GM23338 (cell line): ENCODE data around the gene TCF7. TPM values are rescaled to one million over a fixed set of nuclear protein-coding genes. Genes with fewer than 3 reads are reported as not detected.

Experiments
- ATAC-seq: fragments of 200-7000 bp; cut with Tn5 transposase; 3 replicates; pipeline ENCODE4 v1.9.1; 2020
- DNase-seq: peaks from one replicate; pipeline ENCODE4 v3.0.0-alpha.2; 2015; ENCODE audit warnings: low spot score
- H2AFZ ChIP-seq: fragments of 200-600 bp; sonication (generic); 2 replicates; pipeline ENCODE4 v1.8.0; 2016; ENCODE audit warnings: antibody characterized with exemption, mild to moderate bottlenecking, moderate library complexity
- H3F3A ChIP-seq: fragments of 200-600 bp; sonication (generic); replicated peaks from 2 replicates; pipeline ENCODE4 v1.8.0; 2017; ENCODE audit warnings: antibody characterized with exemption, mixed run types, low read depth
- H3K27ac ChIP-seq: fragments of 200-600 bp; sonication (generic); 2 replicates; pipeline ENCODE4 v1.6.1; 2016; ENCODE audit warnings: low read depth
- H3K27me3 ChIP-seq: fragments of 200-600 bp; sonication (generic); 2 replicates; pipeline ENCODE4 v1.8.0; 2016; ENCODE audit warnings: mild to moderate bottlenecking, mixed run types, moderate library complexity; ENCODE audit not compliant: insufficient read depth
- H3K36me3 ChIP-seq: fragments of 200-600 bp; sonication (generic); 2 replicates; pipeline ENCODE4 v1.8.0; 2016; ENCODE audit warnings: mild to moderate bottlenecking; ENCODE audit not compliant: insufficient read depth
- H3K4me1 ChIP-seq: fragments of 200-600 bp; sonication (generic); 2 replicates; pipeline ENCODE4 v1.8.0; 2016; ENCODE audit warnings: mild to moderate bottlenecking, moderate library complexity; ENCODE audit not compliant: insufficient read depth
- H3K4me2 ChIP-seq: fragments of 200-600 bp; sonication (generic); 2 replicates; pipeline ENCODE4 v1.7.1; 2017; ENCODE audit warnings: mixed run types
- H3K4me3 ChIP-seq: fragments of 200-600 bp; sonication (generic); 2 replicates; pipeline ENCODE4 v1.6.1; 2016; ENCODE audit warnings: mixed run types
- H3K79me2 ChIP-seq: fragments of 200-600 bp; sonication (generic); replicated peaks from 2 replicates; pipeline ENCODE4 v1.8.0; 2017; ENCODE audit warnings: mild to moderate bottlenecking; ENCODE audit not compliant: insufficient read depth
- H3K9me2 ChIP-seq: fragments of 200-600 bp; sonication (generic); 2 replicates; pipeline ENCODE4 v1.8.0; 2017; ENCODE audit not compliant: insufficient read depth
- H4K20me1 ChIP-seq: fragments of 200-600 bp; sonication (generic); replicated peaks from 2 replicates; pipeline ENCODE4 v1.8.0; 2017; ENCODE audit warnings: mild to moderate bottlenecking; ENCODE audit not compliant: insufficient read depth
- H3K27ac Mint-ChIP-seq: 2 replicates; pipeline ENCODE4 v1.8.0; 2020; ENCODE audit warnings: inconsistent platforms, mild to moderate bottlenecking, moderate library complexity, mixed read lengths
- H3K27me3 Mint-ChIP-seq: 3 replicates; pipeline ENCODE4 v1.8.0; 2022; ENCODE audit warnings: low read depth, mild to moderate bottlenecking, moderate library complexity, mixed read lengths, inconsistent platforms; ENCODE audit not compliant: insufficient read depth, poor library complexity
- H3K36me3 Mint-ChIP-seq: 3 replicates; pipeline ENCODE4 v1.8.0; 2021; ENCODE audit warnings: low read depth, mild to moderate bottlenecking, inconsistent platforms, moderate library complexity, mixed read lengths
- H3K4me1 Mint-ChIP-seq: 3 replicates; pipeline ENCODE4 v1.8.0; 2020; ENCODE audit warnings: mild to moderate bottlenecking, inconsistent platforms, mixed read lengths
- H3K4me3 Mint-ChIP-seq: 3 replicates; pipeline ENCODE4 v1.8.0; 2021; ENCODE audit warnings: moderate library complexity, mild to moderate bottlenecking, inconsistent platforms, mixed read lengths
- H3K9me3 Mint-ChIP-seq: 3 replicates; pipeline ENCODE4 v1.8.0; 2020; ENCODE audit warnings: moderate library complexity, mild to moderate bottlenecking, inconsistent platforms, mixed read lengths
- CREB1 ChIP-seq: fragments of 250-450 bp; sonication (Bioruptor Pico); IDR thresholded peaks from 2 replicates; pipeline ENCODE4 v1.5.0; 2020; ENCODE audit warnings: low read depth, mild to moderate bottlenecking, moderate library complexity
- EZH2 ChIP-seq: fragments of 200-600 bp; sonication (generic); IDR thresholded peaks from one replicate; pipeline ENCODE4 v1.8.0; 2017; ENCODE audit warnings: antibody characterized with exemption, mild to moderate bottlenecking, low read depth; ENCODE audit not compliant: unreplicated experiment
- EZH2phosphoT487 ChIP-seq: fragments of 200-600 bp; sonication (generic); IDR thresholded peaks from one replicate; pipeline ENCODE4 v1.8.1; 2018; ENCODE audit warnings: antibody characterized with exemption; ENCODE audit not compliant: unreplicated experiment
- JUNB ChIP-seq: IDR thresholded peaks from one replicate; pipeline ENCODE4 v1.6.1; 2016; ENCODE audit warnings: antibody characterized with exemption; ENCODE audit not compliant: unreplicated experiment
- NANOG ChIP-seq: IDR thresholded peaks from 2 replicates; pipeline ENCODE4 v1.6.1; 2016; ENCODE audit warnings: antibody characterized with exemption, borderline replicate concordance
- POLR2AphosphoS5 ChIP-seq: IDR thresholded peaks from 2 replicates; pipeline ENCODE4 v1.6.1; 2016; ENCODE audit warnings: antibody characterized with exemption, low read depth
- STAT1 ChIP-seq: IDR thresholded peaks from one replicate; pipeline ENCODE4 v1.6.1; 2016; ENCODE audit warnings: antibody characterized with exemption; ENCODE audit not compliant: unreplicated experiment
- ZNF114 ChIP-seq: fragments of 250-450 bp; sonication (Bioruptor Pico); IDR thresholded peaks from 2 replicates; pipeline ENCODE4 v1.5.0; 2020; ENCODE audit warnings: mild to moderate bottlenecking, moderate library complexity
- ZNF331 ChIP-seq: fragments of 250-450 bp; sonication (Bioruptor Pico); IDR thresholded peaks from 2 replicates; pipeline ENCODE4 v1.5.0; 2020; ENCODE audit warnings: low read depth, mild to moderate bottlenecking, moderate library complexity
- polyA plus RNA-seq: library from polyadenylated mRNA; unstranded; fragments of >200 nt; fragmentation: Nextera tagmentation; extraction: Ambion mirVana; gene quantifications from 2 replicates; pipeline ENCODE4 v1.2.1, GENCODE V29; 2016
- total RNA-seq: library from RNA; depleted of rRNA; stranded (reverse); fragments of >200 nt; shearing (Covaris generic); gene quantifications from 2 replicates; pipeline ENCODE4 v1.2.3, GENCODE V29; 2014
- TF ChIP-seq, protein P1 (sequence below): IDR thresholded peaks from one replicate; pipeline ENCODE4 v1.6.1; 2018; ENCODE audit warnings: antibody characterized with exemption; ENCODE audit not compliant: unreplicated experiment
- TF ChIP-seq, protein P2 (sequence below), 2 experiments: fragments of 200-600 bp in 1 of 2; sonication (generic) in 1 of 2; conservative IDR thresholded peaks; 2 replicates each; pipeline versions ENCODE4 v1.5.1 to v1.6.1; 2016 to 2017; ENCODE audit warnings: antibody characterized with exemption in 2 of 2, low read depth in 2 of 2, mild to moderate bottlenecking in 2 of 2, moderate library complexity in 1 of 2
- TF ChIP-seq, protein P3 (sequence below): fragments of 250-450 bp; sonication (Bioruptor Pico); IDR thresholded peaks from 2 replicates; pipeline ENCODE4 v1.5.0; 2020; ENCODE audit warnings: mild to moderate bottlenecking, moderate library complexity
- TF ChIP-seq, protein P4 (sequence below): IDR thresholded peaks from 2 replicates; pipeline ENCODE4 v1.6.1; 2016; ENCODE audit warnings: antibody characterized with exemption

TCF7 gene
- total and polyA plus RNA-seq, 2 experiments from 2014 or later: 5.6 to 8.1 TPM

DNA sequence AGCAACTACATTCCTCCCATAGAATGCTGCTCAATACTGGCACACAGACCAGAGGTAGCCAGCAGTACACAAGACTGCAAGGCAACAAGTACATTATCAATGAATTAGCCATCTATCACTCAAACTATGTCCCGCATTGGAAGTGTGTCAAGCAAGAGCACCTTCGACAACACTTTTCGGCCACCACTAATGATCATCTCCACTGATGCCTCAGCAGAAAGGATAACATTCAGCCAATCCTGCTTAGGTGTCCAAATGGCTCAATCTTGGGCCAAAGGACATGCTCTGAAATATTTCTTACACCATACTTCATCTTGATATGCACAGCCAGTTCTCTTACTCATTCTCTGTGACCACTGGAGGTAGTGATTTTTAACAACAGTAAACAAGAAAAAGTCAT lies 37.2 kb downstream of the TCF7 start:
- Histone ChIP-seq H3K9me2 (no peaks in the 10 kb centered on the region), H3K27ac (no peak overlapping the region), H3K4me1 (0 out of 2 replicates have a peak, but pooled peaks cover 6% of the 10 kb centered on the region), H3K4me2 (no peak overlapping the region), H2AFZ (no peak overlapping the region), H3K27me3 (no peaks in the 10 kb centered on the region), H3K36me3 (peaks cover 19% of the 10 kb centered on the region), H4K20me1 (peaks cover 33% of the 10 kb centered on the region), H3F3A (peaks cover 3% of the 10 kb centered on the region; the same call in 1 of the 2 replicates), H3K79me2 (peaks cover 10% of the 10 kb centered on the region), H3K4me3 (no peak overlapping the region)
- Mint-ChIP-seq H3K27me3 (peaks cover 3% of the 10 kb centered on the region), H3K4me1 (no peaks in the 10 kb centered on the region), H3K4me3 (no peak overlapping the region), H3K36me3 (peaks cover 49% of the 10 kb centered on the region), H3K9me3 (no peaks in the 10 kb centered on the region), H3K27ac (no peak overlapping the region)
- DNase-seq (no peak), ATAC-seq (no peak)
- TF ChIP-seq POLR2AphosphoS5: no peak
- no peak for TF ChIP-seq NANOG
- TF ChIP-seq, protein P1, sequence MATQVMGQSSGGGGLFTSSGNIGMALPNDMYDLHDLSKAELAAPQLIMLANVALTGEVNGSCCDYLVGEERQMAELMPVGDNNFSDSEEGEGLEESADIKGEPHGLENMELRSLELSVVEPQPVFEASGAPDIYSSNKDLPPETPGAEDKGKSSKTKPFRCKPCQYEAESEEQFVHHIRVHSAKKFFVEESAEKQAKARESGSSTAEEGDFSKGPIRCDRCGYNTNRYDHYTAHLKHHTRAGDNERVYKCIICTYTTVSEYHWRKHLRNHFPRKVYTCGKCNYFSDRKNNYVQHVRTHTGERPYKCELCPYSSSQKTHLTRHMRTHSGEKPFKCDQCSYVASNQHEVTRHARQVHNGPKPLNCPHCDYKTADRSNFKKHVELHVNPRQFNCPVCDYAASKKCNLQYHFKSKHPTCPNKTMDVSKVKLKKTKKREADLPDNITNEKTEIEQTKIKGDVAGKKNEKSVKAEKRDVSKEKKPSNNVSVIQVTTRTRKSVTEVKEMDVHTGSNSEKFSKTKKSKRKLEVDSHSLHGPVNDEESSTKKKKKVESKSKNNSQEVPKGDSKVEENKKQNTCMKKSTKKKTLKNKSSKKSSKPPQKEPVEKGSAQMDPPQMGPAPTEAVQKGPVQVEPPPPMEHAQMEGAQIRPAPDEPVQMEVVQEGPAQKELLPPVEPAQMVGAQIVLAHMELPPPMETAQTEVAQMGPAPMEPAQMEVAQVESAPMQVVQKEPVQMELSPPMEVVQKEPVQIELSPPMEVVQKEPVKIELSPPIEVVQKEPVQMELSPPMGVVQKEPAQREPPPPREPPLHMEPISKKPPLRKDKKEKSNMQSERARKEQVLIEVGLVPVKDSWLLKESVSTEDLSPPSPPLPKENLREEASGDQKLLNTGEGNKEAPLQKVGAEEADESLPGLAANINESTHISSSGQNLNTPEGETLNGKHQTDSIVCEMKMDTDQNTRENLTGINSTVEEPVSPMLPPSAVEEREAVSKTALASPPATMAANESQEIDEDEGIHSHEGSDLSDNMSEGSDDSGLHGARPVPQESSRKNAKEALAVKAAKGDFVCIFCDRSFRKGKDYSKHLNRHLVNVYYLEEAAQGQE: no peak
- TF ChIP-seq ZNF114 (CRISPR knock-in tag): no peak
- TF ChIP-seq CREB1 (CRISPR knock-in tag): no peak
- TF ChIP-seq, protein P2, sequence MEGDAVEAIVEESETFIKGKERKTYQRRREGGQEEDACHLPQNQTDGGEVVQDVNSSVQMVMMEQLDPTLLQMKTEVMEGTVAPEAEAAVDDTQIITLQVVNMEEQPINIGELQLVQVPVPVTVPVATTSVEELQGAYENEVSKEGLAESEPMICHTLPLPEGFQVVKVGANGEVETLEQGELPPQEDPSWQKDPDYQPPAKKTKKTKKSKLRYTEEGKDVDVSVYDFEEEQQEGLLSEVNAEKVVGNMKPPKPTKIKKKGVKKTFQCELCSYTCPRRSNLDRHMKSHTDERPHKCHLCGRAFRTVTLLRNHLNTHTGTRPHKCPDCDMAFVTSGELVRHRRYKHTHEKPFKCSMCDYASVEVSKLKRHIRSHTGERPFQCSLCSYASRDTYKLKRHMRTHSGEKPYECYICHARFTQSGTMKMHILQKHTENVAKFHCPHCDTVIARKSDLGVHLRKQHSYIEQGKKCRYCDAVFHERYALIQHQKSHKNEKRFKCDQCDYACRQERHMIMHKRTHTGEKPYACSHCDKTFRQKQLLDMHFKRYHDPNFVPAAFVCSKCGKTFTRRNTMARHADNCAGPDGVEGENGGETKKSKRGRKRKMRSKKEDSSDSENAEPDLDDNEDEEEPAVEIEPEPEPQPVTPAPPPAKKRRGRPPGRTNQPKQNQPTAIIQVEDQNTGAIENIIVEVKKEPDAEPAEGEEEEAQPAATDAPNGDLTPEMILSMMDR (conservative IDR thresholded peaks at IDR 0.05; ENCODE audit: low read depth in 2 of 2): no peak
- TF ChIP-seq ZNF331 (CRISPR knock-in tag): no peak
- no peak for TF ChIP-seq EZH2
- TF ChIP-seq STAT1: no peak
- TF ChIP-seq JUNB: no peak
- TF ChIP-seq EZH2phosphoT487: no peak
- TF ChIP-seq, protein P3, sequence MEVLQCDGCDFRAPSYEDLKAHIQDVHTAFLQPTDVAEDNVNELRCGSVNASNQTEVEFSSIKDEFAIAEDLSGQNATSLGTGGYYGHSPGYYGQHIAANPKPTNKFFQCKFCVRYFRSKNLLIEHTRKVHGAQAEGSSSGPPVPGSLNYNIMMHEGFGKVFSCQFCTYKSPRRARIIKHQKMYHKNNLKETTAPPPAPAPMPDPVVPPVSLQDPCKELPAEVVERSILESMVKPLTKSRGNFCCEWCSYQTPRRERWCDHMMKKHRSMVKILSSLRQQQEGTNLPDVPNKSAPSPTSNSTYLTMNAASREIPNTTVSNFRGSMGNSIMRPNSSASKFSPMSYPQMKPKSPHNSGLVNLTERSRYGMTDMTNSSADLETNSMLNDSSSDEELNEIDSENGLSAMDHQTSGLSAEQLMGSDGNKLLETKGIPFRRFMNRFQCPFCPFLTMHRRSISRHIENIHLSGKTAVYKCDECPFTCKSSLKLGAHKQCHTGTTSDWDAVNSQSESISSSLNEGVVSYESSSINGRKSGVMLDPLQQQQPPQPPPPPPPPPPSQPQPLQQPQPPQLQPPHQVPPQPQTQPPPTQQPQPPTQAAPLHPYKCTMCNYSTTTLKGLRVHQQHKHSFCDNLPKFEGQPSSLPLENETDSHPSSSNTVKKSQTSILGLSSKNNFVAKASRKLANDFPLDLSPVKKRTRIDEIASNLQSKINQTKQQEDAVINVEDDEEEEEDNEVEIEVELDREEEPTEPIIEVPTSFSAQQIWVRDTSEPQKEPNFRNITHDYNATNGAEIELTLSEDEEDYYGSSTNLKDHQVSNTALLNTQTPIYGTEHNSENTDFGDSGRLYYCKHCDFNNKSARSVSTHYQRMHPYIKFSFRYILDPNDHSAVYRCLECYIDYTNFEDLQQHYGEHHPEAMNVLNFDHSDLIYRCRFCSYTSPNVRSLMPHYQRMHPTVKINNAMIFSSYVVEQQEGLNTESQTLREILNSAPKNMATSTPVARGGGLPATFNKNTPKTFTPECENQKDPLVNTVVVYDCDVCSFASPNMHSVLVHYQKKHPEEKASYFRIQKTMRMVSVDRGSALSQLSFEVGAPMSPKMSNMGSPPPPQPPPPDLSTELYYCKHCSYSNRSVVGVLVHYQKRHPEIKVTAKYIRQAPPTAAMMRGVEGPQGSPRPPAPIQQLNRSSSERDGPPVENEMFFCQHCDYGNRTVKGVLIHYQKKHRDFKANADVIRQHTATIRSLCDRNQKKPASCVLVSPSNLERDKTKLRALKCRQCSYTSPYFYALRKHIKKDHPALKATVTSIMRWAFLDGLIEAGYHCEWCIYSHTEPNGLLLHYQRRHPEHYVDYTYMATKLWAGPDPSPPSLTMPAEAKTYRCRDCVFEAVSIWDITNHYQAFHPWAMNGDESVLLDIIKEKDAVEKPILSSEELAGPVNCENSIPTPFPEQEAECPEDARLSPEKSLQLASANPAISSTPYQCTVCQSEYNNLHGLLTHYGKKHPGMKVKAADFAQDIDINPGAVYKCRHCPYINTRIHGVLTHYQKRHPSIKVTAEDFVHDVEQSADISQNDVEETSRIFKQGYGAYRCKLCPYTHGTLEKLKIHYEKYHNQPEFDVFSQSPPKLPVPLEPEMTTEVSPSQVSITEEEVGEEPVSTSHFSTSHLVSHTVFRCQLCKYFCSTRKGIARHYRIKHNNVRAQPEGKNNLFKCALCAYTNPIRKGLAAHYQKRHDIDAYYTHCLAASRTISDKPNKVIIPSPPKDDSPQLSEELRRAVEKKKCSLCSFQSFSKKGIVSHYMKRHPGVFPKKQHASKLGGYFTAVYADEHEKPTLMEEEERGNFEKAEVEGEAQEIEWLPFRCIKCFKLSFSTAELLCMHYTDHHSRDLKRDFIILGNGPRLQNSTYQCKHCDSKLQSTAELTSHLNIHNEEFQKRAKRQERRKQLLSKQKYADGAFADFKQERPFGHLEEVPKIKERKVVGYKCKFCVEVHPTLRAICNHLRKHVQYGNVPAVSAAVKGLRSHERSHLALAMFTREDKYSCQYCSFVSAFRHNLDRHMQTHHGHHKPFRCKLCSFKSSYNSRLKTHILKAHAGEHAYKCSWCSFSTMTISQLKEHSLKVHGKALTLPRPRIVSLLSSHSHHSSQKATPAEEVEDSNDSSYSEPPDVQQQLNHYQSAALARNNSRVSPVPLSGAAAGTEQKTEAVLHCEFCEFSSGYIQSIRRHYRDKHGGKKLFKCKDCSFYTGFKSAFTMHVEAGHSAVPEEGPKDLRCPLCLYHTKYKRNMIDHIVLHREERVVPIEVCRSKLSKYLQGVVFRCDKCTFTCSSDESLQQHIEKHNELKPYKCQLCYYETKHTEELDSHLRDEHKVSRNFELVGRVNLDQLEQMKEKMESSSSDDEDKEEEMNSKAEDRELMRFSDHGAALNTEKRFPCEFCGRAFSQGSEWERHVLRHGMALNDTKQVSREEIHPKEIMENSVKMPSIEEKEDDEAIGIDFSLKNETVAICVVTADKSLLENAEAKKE: no peak
- TF ChIP-seq, protein P4, sequence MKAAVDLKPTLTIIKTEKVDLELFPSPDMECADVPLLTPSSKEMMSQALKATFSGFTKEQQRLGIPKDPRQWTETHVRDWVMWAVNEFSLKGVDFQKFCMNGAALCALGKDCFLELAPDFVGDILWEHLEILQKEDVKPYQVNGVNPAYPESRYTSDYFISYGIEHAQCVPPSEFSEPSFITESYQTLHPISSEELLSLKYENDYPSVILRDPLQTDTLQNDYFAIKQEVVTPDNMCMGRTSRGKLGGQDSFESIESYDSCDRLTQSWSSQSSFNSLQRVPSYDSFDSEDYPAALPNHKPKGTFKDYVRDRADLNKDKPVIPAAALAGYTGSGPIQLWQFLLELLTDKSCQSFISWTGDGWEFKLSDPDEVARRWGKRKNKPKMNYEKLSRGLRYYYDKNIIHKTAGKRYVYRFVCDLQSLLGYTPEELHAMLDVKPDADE: no peak
